Measurements from ENCODE around the gene DOCK1. TPM values are rescaled to one million over a fixed set of nuclear protein-coding genes. Genes with fewer than 3 reads are reported as not detected.

The DOCK1 gene
- total RNA-seq, 3 donors from 2014 or later = 50.4 to 101 (median 69.2) TPM

DNA sequence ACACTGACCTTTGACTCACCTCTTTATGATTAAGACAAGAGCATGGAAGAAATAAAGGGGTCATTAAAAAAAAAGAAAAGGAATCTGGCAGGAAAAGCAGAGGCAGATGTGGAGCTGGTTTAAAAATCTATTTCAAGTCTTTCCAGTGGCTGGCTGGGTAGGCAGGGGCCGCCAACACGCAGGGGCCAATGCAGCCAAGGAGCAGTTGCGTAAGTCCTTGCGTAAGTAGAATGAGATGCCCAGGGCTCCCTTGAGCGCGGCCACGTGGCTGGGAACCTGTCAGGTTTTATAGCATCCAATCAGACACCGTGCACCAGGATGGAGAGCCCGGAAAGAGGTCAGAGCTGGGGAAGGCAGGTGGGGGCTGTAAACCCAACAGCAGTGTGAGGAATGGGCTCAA lies 414.9 kb downstream of the DOCK1 start:
- Histone ChIP-seq H3K9me3 (no peaks in the 10 kb centered on the region), H3K27me3 (no peaks in the 10 kb centered on the region), H3K36me3 (no peaks in the 10 kb centered on the region), H3K4me1 (no peaks in the 10 kb centered on the region), H3K4me3 (no peak overlapping the region), H3K27ac (no peak overlapping the region)
- intact Hi-C loops (cut with DNase I; ENCODE audit: low total_unique reads) = no loop called here
- TF ChIP-seq, protein P1, sequence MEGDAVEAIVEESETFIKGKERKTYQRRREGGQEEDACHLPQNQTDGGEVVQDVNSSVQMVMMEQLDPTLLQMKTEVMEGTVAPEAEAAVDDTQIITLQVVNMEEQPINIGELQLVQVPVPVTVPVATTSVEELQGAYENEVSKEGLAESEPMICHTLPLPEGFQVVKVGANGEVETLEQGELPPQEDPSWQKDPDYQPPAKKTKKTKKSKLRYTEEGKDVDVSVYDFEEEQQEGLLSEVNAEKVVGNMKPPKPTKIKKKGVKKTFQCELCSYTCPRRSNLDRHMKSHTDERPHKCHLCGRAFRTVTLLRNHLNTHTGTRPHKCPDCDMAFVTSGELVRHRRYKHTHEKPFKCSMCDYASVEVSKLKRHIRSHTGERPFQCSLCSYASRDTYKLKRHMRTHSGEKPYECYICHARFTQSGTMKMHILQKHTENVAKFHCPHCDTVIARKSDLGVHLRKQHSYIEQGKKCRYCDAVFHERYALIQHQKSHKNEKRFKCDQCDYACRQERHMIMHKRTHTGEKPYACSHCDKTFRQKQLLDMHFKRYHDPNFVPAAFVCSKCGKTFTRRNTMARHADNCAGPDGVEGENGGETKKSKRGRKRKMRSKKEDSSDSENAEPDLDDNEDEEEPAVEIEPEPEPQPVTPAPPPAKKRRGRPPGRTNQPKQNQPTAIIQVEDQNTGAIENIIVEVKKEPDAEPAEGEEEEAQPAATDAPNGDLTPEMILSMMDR (IDR thresholded peaks at IDR 0.05) = no peak
- no peak for TF ChIP-seq POLR2A (IDR thresholded peaks at IDR 0.05)
- TF ChIP-seq POLR2AphosphoS5 (IDR thresholded peaks at IDR 0.05) = no peak
- DNase-seq (ENCODE audit: low spot score in 2 of 2) = no peak

DNA sequence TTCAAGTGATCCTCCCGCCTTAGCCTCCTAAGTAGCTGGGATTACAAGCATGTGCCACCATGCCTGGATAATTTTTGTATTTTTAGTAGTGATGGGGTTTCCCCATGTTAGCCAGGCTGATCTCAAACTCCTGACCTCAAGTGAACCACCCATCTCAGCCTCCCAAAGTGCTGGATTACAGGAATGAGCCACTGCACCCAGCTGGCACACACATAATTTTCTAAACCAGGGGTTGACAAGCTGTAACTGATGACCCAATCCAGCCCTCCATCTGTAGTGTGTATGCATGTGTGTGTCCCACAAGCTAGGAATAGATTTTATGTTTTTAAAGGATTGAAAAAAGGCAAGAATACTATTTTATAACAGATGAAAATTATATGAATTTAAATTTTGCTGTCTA lies 417.1 kb downstream of the DOCK1 start:
- H3K4me1 ChIP-seq = no peaks in the 10 kb centered on the region
- H3K4me3 ChIP-seq = no peak overlapping the region
- DNase-seq (ENCODE audit: low spot score in 2 of 2) = no peak
- TF ChIP-seq, protein P1 (IDR thresholded peaks at IDR 0.05) = no peak
- TF ChIP-seq POLR2AphosphoS5 (IDR thresholded peaks at IDR 0.05) = no peak
- TF ChIP-seq POLR2A (IDR thresholded peaks at IDR 0.05) = no peak
- no peak overlapping the region for H3K27ac ChIP-seq
- no peaks in the 10 kb centered on the region for H3K27me3 ChIP-seq
- H3K9me3 ChIP-seq = no peaks in the 10 kb centered on the region
- intact Hi-C loops (cut with DNase I; ENCODE audit: low total_unique reads) = no loop called here
- no peaks in the 10 kb centered on the region for H3K36me3 ChIP-seq

DNA sequence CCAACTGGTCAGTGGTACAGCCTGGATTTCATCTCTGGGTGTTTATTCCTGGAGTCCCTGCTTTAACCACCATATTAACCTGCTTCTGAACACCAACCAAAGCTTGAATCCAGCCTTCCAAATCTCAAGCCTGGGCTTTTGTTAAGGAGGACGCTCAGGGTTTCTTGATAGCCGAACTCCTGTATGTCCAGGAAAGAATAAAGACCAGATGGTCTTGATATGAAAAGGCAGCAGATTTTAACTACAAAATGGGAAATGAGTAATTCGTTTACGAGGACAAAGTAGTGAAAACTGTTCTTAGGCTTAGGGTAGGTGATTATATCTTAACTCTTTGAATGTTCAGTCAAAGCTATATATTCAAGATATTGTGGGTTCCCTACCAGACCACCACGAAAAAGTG lies 420.3 kb downstream of the DOCK1 start:
- no peaks in the 10 kb centered on the region for H3K36me3 ChIP-seq
- H3K27ac ChIP-seq = no peak overlapping the region
- no peak overlapping the region for H3K4me3 ChIP-seq
- no peaks in the 10 kb centered on the region for H3K4me1 ChIP-seq
- no peak for TF ChIP-seq POLR2A (IDR thresholded peaks at IDR 0.05)
- no peak for TF ChIP-seq POLR2AphosphoS5 (IDR thresholded peaks at IDR 0.05)
- TF ChIP-seq, protein P1 (IDR thresholded peaks at IDR 0.05) = no peak
- H3K27me3 ChIP-seq = no peaks in the 10 kb centered on the region
- no peak for DNase-seq (ENCODE audit: low spot score in 2 of 2)
- peaks cover 0 to 2% of the 10 kb centered on the region in 2 donors for H3K9me3 ChIP-seq
- intact Hi-C loops (cut with DNase I; ENCODE audit: low total_unique reads) = no loop called here

DNA sequence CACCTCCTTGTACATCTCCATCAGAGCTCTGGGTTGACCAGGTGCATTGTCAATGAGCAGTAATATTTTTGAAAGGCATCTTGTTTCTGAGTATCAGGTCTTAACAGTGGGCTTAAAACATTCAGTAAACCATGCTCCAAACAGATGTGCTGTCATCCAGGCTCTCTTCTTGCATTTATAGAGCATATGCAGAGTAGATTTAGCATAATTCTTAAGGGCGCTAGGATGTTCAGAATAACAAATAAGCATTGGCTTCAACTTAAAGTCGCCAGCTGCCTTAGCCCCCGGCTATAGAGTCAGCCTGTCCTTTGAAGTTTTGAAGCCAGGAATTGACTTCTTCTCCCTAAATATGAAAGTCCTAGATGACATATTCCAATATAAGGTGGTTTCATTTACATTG lies 421.7 kb downstream of the DOCK1 start:
- H3K9me3 ChIP-seq = peaks cover 0 to 2% of the 10 kb centered on the region in 2 donors
- intact Hi-C loops (cut with DNase I; ENCODE audit: low total_unique reads) = no loop called here
- H3K27ac ChIP-seq = no peak overlapping the region
- TF ChIP-seq, protein P1 (IDR thresholded peaks at IDR 0.05) = no peak
- TF ChIP-seq POLR2A (IDR thresholded peaks at IDR 0.05) (no peak), POLR2AphosphoS5 (IDR thresholded peaks at IDR 0.05) (no peak)
- no peaks in the 10 kb centered on the region for H3K36me3 ChIP-seq
- H3K27me3 ChIP-seq = no peaks in the 10 kb centered on the region
- H3K4me1 ChIP-seq = no peaks in the 10 kb centered on the region
- no peak overlapping the region for H3K4me3 ChIP-seq
- no peak for DNase-seq (ENCODE audit: low spot score in 2 of 2)

DNA sequence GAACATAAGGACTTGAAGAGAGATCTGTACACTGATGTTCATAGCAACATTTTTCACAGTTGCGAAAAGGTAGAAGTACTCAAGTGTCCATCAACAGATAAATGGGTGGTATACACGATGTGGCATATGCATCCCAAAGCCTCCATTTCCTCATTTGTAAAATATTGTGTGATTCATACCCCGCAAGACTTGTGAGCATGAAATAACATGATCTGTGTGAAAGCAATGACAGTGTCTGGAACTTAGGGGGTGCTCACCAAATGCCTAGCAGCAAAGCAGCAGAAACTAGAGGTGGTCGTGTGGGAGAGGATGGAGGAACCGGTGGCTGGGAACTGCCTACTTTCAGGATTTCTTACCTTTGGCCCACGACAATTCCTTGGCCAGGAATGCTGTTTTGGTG lies 426.5 kb downstream of the DOCK1 start:
- Histone ChIP-seq H3K27me3 (no peaks in the 10 kb centered on the region), H3K4me1 (no peaks in the 10 kb centered on the region), H3K27ac (no peak overlapping the region), H3K9me3 (peaks cover 0 to 2% of the 10 kb centered on the region in 2 donors), H3K36me3 (no peaks in the 10 kb centered on the region), H3K4me3 (no peak overlapping the region)
- no peak for TF ChIP-seq POLR2A (IDR thresholded peaks at IDR 0.05)
- TF ChIP-seq POLR2AphosphoS5 (IDR thresholded peaks at IDR 0.05) = no peak
- TF ChIP-seq, protein P1 (IDR thresholded peaks at IDR 0.05) = no peak
- DNase-seq (ENCODE audit: low spot score in 2 of 2) = no peak
- intact Hi-C loops (cut with DNase I; ENCODE audit: low total_unique reads) = no loop called here

Measured in breast epithelium (tissue), 4 donors.